Measurements from ENCODE around the gene MUC4.

GRCh38 chr3:195810455-195810845 is 1.3 kb downstream of the MUC4 start:
- TF ChIP-seq POLR2A (IDR thresholded peaks at IDR 0.05) (no peak), CTCF (IDR thresholded peaks at IDR 0.05) (no peak), POLR2AphosphoS5 (IDR thresholded peaks at IDR 0.05) (no peak)

Measured in stomach (tissue), 4 donors.